Amniotic stem cell (primary cell): ENCODE results near the gene ALK.
A peak's percentile ranks its signal among the peaks of the same experiment; 100 is the strongest.
"Not testable (repeated sequence)": the region's sequence is repeated elsewhere in the genome, so short reads cannot be mapped to it uniquely, and the experiment has no call there.

Source experiments
- DNase-seq: peaks from one replicate; lab custom pipeline; 2025; lab: John Stamatoyannopoulos, UW

Gene ALK

DNA sequence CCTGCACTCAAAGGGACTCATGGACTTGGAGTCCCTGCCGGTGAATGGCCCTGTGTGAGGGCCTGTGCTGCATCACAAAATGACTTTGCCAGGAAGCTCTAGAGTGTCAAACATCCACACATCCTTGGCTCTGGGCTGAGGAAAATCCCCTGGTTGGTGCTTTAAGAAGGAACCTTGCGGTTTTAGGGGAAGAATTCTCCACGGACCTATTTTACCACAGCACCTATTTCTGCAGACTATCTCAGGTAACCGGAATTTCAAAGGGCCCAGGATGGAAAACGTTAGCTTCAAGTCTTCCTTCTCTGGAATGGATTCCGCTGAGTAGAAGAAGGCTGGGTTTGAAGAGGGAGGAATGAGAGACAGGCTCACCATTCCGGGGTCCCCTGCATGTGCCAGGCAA is 166.2 kb downstream of the ALK start:
- DNase-seq: no peak

DNA sequence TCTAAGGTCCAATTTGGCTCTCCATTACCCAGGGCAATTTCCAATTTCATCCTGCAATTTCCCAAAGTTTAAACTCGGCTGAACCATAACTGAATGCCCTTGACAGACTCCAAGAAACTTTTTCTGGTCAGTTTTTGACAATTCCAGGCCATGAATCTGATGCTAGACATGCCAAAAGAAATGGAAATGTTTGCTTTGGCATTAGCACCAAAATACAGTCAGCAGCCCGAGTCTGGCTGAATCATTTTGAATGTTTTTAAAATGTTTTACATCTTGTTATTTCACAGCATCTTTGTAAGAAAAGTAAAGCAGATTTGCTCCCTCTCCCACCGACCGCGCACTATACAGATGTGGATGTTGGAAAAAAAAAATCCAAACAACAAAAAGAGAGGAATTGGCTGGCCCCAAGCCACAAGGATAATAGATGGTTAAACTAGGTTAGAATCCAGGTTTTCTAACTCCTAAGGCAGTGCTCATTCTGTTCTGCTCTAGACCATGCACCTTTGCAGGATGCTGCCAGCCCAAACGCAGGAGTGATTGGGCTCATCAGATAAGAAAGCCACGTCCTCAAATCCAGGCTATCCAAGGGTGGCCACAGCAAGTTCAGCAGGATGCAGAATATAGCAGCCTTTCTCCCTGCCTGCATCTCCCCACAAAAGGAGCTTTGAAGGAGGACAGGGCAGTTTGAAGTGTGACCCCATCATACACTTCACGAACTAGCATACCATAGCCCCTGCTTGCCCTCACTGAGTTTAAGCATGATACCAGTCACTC is 167.5 kb downstream of the ALK start:
- DNase-seq: peak; percentile 28

DNA sequence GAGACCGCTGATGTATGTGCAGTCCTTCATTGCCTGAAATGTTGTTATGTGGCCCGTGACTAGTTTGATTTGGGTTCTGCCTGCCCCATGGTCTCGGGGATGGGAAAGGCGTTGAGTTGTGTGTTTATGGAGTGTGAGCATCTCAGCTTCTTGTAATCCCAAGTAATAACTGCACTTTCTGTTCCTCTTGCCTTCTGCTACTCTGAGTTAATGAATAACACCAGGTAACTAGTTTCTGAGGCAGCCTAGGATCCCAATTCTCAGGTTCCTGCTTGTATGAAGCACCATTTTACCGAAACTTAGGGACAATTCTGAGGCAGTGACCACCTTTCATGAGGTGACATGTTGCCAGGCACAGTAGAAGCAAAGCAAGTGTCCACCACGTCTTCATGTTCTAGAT is 170.0 kb downstream of the ALK start:
- DNase-seq: no peak

DNA sequence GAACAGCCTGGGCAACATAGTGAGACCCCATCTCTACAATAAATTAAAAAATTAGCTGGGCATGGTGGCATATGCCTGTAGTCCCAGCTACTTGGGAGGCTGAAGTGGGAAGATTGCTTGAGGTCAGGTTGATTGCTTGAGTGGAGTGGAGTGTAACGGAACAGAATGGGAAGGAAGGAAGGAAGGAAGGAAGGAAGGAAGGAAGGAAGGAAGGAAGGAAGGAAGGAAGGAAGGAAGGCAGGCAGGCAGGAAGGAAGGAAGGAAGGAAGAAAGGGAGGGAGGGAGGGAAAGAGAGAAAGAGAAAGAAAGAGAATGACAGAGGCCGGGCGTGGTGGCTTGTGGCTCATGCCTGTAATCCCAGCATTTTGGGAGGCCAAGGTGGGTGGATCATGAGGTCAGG is 170.9 kb downstream of the ALK start:
- not testable (repeated sequence) for DNase-seq

DNA sequence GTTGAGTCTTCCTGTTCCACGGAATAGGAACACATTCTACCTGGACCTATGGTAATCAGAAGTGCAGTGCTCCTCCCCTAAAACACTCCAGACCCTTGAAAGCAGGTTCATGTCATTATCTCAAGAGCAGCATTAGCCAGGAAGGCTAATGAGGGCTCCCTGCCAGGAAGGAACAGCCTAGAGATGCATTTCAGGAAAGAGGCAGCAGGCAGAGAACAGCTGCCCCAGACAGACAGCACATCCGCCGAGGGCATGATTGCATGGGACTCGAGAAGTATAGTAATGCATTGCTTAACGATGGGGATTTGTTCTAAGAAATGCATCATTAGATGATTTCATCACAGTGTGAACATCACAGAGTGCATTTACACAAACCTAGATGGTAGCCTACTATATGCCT is 171.5 kb downstream of the ALK start:
- no peak for DNase-seq

DNA sequence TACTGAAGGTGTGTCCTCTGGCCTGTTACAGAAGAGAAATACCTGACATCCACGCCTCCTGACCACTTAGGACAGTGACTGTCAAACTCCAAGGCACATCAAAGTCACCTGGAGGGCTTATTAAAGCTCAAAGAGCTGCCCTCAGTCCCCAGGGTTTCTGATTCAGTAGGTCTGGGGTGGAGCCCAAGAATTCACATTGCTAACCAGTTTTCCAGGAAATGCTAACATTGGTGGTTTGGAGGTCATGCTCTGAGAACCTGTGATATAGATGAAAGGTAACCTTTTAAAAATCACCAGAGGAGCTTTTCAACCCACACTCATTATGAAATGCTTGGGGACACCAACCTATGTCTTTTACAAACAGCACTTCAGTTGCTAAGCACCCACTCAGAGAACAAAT is 172.3 kb downstream of the ALK start:
- DNase-seq: no peak

DNA sequence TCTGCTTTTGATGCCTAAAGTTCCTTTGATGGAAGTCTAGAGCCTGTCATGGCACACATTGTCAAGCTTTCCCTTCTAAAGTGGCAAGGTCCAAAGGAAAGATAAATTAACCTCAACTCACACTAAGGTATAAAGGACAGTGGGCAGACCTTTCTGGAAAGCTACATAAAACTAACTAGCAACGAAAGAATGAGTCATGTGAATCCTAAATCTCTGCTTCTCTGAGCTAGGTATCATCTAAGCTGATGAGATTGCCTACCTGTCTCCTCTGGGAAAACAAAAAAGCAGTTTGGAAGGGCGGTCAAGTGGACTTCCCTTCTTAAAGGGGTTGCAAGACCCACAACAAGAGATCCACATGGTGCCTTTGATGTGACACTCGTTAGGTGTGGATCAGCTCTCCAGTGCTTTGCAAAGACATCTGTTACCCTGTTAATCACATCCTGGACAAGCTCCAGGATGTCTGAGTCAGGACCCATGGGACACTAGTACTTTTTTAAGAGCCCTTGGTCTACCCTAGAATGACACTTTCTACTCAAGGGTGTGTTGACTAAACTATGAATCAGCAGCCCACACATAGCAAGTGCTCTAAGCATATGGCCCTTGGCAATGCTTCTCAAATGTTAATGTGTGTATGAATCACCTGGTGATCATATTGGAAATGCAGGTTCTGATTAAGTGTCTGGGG is 173.5 kb downstream of the ALK start:
- DNase-seq: peak; percentile 62

DNA sequence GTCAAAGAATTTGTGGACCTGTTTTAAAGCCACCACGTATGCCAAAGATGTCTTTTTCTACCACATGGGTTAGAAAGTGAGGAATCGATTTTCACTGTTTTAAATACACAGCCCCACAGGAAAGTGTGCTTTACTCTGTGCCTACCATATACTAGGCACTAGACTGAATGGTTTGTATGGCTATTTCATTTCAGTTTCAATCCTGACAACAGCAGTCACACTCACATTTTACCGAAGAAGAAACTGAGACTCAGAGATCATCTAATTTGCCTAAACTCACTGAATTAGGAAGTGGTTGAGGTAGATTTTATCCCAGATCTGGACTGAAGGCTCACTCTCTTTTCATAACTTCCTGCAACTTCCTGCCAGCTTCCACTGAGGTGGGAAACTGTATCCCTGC is 176.4 kb downstream of the ALK start:
- DNase-seq: no peak

DNA sequence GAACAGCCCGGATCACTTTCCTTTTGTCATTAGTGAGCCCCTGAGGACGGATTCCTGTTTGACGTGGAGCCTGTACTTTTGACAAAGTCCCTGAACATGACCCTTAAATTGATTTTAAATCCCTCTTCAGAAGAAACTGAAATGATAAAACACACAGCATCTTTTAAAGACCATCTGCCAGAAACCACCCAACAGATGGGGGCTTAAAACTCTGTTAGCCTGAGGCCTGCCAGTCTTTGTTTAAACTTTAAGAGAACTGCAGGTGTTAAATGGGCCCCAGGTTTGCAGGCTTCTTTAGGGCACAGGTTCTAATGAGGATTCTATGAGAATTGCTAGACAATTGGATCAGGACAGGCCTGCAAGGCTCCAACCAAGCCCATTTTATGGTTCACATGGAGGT is 177.9 kb downstream of the ALK start:
- DNase-seq: no peak

DNA sequence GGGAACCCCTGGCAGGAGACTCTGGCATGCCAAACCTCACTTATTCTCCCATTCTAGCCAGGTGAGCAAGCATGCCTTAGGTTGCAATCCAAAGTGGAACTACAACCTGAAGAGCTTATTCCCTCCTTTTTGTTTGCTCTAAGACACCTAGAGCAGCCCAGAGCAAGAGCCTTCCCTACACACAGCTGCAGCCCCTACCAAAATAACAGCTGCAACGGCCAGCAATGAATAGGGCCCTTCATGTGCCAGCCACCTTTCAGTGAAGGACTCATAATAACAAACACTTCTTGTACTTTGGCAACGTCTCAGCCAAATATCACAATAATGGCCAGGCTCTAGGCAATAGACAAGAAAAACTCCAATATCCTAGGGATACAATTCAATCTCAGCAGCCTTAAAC is 178.7 kb downstream of the ALK start:
- no peak for DNase-seq

DNA sequence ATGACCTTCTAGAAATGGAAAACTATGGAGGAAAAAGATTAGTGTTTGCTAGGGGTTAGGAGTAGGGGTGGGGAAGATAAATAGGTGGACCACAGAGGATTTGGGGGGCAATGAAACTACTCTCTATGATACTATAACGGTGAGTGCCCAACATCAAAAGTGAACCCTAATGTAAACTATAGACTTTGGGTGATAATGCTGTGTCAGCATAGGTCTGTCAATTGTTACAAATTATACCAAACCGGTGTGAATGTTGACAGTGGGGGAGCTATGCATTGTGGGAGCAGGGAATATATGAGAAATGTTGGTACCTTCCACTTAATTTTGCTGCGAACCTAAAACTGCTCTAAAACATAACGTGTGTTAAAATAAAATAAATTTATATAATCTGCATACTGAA is 180.3 kb downstream of the ALK start:
- no peak for DNase-seq

DNA sequence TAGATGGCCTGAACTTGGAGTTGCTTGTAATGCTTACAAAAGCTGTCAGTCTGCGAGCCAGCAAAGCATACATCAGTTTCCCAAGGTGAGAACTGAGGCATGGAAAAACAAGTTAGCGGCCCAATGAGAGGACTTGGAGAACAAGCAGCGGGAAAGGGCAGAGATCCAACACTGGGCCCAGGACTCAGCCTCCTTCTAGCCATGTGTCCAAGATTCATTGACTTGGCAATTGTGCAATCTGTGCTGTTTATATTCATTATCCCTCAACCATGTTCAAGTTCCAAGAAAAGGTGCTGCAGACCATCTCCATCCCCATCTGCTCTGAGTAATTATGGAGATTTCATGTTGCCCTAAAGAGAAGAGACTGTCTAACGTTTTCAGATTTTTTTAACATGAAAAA is 187.4 kb downstream of the ALK start:
- DNase-seq: no peak

DNA sequence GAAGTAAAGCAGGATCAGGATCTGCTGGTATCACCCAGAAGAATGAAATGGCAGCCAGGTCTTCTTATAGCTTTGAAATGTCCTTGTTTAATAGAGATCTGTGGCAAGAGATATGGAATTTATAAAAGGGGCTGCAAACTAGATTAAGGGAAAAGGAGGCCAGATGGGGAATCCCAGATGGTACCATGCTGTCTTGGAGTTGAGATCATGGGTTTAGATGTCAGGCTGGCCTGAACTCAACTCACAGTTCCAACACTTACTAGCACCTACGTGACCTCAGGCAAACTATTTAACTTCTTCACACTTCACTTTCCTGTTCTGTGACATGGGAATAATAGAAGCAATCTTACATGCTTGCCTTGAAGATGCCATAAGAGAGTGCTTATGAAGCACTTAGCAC is 188.2 kb downstream of the ALK start:
- no peak for DNase-seq

DNA sequence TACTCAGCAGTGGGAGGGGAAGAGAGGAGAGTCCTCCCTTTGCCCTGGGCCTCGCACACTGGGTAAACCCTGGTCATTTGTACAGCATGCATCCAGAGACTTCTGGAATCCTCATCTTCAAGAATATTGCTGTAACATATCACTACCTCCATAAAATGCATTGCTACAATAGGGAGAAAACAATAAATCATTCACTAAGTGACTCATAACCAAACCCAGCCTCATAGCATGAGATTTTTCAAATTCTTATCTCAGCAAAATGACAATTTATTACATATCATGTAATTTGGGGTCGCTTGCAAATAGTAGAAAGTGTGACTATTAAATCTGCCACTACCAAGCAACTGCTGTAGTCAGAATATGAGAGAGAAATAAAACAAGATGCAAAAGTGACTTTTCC is 189.4 kb downstream of the ALK start:
- no peak for DNase-seq

DNA sequence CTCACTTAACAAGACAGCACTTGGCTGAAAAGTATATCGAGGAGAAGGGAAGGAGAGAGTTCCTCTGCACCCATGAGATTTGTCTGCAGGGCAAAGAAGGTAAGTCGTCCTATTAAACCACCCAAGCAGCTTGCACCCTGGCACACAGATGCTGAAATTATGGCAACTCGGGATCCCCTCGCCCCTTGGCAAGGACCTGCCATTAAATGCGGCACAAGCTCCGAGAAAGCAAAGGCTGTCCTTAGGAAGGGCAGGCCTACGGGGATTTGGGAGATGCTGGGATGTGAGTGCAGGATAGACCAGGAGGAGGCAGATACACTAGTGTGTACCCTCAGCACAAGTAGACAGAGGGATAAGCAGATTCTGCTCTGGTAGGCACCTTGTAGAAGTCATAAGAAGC is 191.5 kb downstream of the ALK start:
- no peak for DNase-seq

DNA sequence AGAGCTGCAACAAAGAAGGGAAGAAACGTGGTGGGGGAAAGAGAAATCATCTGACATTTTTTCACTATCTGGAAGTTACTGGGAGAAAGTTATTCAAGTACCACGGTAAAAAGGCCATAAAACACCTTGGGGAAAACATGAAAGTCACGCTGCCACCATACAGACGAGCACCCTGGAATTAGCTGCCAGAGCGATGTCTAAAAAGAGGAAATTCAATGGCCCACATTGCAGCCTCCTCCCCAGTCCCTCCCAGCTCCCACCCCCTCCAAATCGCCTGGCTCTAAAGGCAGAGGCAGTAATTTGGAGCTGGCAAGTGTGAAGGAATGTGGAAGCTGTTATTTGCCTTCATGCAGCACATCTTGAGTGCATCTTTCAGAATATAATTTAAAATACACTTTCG is 192.0 kb downstream of the ALK start:
- DNase-seq: no peak

DNA sequence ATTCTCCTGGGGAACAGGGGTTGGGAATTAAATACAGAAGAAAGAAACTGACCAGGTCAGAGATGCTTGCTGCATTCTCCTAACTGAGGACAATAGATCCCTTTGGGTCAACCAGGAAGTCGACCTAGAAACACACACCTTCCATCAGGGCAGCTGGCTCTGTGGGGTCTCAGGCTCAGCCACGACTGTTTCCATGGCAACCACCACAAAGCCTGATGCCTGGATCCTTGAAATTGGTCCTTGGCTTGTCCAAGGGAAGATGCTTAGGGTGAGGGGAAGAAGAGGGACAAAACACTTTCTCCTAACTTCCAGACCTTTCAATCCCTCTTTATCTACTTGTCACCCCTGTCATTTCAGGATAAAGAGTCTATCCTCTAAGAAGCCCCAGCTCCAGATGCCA is 194.4 kb downstream of the ALK start:
- no peak for DNase-seq

DNA sequence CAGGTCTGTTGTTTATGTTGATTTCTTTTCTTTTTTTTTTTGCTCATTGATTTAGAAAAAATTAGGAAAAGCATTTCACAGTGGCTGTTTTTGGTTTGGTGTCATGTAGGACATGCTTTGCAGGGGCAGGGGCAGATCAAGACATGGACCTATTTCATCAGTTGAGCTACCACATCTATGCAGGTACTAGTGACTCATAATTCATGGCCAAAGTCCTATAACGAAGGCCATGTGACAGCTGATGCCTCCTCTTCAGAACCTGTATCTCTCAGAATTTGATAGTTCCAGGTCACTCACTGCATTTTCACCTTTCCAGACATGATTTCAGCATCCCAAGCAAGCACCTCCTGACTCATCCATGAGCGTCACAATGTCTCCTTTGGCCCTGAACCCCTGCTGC is 195.8 kb downstream of the ALK start:
- no peak for DNase-seq

DNA sequence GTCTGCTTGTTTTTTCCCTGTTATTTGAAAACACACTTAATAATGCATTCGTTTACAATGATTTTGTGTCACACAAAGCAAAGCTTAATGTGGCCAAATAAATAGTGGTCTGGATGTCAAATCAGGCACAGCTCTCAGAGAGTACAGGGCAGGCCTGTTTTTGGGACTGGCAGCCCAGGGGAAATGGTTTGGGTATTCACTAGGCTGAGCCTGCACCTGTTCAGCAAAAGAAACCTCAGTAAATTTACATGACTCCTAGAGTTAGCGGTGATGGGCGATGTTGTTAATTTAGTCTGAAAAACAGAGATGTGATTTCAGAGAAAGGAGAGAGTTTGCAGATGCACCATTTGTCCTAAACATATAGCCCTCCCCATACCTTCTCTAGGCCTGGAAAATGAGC is 197.1 kb downstream of the ALK start:
- no peak for DNase-seq

DNA sequence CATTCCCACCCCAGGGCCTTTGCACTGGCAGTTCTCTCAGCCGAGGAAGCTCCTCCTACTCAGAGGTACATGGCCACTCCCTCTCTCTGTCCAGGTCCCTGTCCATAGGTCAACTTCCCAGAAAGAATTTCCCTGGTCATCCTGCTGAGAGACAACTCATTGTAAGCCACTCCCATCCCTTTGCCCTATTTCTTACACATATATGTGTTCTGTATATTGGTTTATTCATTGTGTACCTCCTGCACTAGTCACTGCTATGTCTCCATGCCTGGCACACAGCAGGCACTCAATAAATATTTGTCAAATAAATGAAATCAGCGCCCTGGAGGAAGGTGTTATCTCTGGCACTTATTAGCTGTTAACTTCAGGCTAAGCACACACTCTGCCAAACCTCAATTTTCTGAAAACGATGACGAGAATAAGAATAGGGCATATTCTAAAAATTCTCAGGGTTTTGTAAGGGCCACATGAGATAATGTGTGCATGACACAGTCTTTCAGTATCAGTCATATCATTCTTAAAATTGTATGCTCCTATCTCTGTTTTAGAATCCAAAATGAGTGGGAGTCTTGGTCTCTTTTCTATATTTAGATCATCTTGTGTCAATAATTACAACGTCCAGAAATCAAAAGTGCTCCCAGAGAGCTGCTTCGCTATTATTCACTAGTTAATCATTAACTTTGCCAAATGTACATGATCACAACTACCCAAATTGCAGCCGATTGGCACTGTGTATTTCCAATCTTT is 198.0 kb downstream of the ALK start:
- DNase-seq: no peak

DNA sequence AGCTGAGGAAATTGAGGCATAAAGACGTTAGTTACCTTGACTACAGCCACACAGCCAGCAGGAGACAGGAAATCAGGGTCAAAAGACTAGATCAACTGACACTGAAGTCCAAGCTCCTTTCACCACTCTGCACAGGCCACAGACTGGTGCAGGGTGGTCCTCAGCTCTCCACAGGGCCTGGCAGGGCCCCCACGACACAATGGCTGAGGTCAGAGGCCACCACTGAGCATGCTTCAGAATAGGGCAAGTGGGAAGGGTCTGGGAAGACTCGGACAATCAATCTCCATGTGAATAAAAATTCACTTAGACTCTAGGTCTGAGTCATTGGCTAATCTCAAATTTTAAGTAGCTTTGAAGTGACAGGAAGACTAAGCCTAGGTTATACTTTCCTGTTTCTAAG is 201.7 kb downstream of the ALK start:
- DNase-seq: no peak

DNA sequence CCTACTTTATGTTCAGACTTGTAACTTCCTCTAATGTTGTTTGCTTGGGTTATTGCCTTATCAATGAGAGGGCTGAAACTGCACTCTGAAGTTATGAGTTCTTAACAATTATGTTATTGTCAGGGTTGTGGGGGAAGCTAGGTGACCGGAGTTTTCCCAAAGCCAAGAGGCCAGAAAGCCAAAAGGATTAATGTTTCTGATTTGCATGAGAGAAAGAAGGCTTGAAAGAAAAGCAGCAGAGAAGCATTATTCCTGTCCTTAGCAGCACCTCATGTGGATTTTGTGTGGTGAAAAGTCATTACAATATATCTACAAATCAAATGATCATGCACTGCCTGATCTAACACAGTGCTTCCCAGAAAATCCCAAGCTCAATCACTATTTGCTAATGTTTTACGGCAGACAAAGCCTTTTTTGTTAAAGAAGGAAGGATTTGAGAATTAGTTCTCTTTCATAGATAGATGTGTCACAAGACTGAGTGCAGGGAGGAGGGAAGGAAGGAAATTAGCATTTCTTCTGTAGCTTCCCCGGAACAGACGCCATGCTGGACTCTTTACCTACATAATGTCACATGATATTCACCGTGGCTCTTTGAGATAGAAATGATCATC is 203.2 kb downstream of the ALK start:
- no peak for DNase-seq

DNA sequence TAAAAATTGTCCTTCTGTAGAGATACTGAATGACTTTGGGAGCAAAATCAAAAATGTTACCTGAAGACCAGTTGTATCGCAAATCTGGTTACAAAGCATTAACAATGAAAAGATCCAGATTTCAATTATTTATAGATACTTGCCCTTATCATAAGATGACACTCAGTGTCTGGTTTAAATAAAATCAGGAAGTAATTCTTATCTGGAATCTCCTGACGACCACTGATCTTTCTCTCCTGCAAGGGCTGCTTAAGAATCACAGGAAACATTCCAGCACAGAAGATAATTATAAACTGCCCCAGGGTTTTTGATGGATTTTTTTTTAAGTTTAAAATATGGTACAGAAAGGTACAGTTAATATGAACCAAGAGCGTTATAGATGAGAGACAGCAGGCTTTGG is 205.7 kb downstream of the ALK start:
- no peak for DNase-seq
